SK-N-SH (cell line): ENCODE results near the gene FBLIM1. TPM values are rescaled to one million over a fixed set of nuclear protein-coding genes. Genes with fewer than 3 reads are reported as not detected.

Experiments used
- CTCF ChIA-PET: fragments of 300-600, 350-600 bp; formaldehyde crosslinking; extraction: SDS; loops from one replicate; lab custom pipeline; 2021; lab: Yijun Ruan, JAX
- POLR2A ChIA-PET: fragments of 350-600 bp; sonication (Branson Sonifier 250); formaldehyde crosslinking; extraction: SDS; loops from one replicate; lab custom pipeline; 2020; ENCODE audit warnings: antibody characterized with exemption, inconsistent platforms; lab: Yijun Ruan, JAX
- DNase-seq: peaks from one replicate; pipeline ENCODE4 v3.0.0; 2012
- H2AFZ ChIP-seq: fragments of 200-600 bp; sonication (generic); 2 replicates; pipeline ENCODE4 v1.8.1; 2016; ENCODE audit warnings: antibody characterized with exemption, mild to moderate bottlenecking, low read depth
- H3F3A ChIP-seq: fragments of 200-600 bp; sonication (generic); replicated peaks from 2 replicates; pipeline ENCODE3; 2016; ENCODE audit warnings: antibody characterized with exemption, mild to moderate bottlenecking; ENCODE audit not compliant: insufficient read depth
- H3K27ac ChIP-seq, 2 experiments: fragments of 200-500 bp in 1 of 2; fragments of 200-600 bp in 1 of 2; sonication (Bioruptor generic) in 1 of 2; sonication (generic), shearing (Covaris generic) in 1 of 2; 2 replicates each; pipeline versions ENCODE4 v1.5.1 to v1.6.1; 2014 to 2016; ENCODE audit warnings: low read depth in 2 of 2, inconsistent platforms in 1 of 2, low read length in 1 of 2, mild to moderate bottlenecking in 1 of 2, mixed read lengths in 1 of 2
- H3K27me3 ChIP-seq: fragments of 200-600 bp; sonication (generic), shearing (Covaris generic); 2 replicates; pipeline ENCODE4 v1.6.1; 2016; ENCODE audit warnings: mixed run types; ENCODE audit not compliant: insufficient read depth
- H3K36me3 ChIP-seq, 2 experiments: fragments of 200-500 bp in 1 of 2; fragments of 200-600 bp in 1 of 2; sonication (Bioruptor generic) in 1 of 2; sonication (generic) in 1 of 2; replicated peaks in 1 of 2; 2 replicates each; pipeline versions ENCODE3 to v1.5.1; 2014 to 2016; ENCODE audit warnings: low read length in 1 of 2, mild to moderate bottlenecking in 1 of 2; ENCODE audit not compliant: insufficient read depth in 2 of 2, control insufficient read depth in 1 of 2
- H3K4me1 ChIP-seq, 2 experiments: fragments of 200-500 bp in 1 of 2; fragments of 200-600 bp in 1 of 2; sonication (Bioruptor generic) in 1 of 2; sonication (generic), shearing (Covaris generic) in 1 of 2; 2 replicates each; pipeline versions ENCODE4 v1.5.1 to v1.6.1; 2014 to 2016; ENCODE audit warnings: low read depth in 1 of 2, low read length in 1 of 2, mixed run types in 1 of 2; ENCODE audit not compliant: insufficient read depth in 2 of 2, control insufficient read depth in 1 of 2
- H3K4me2 ChIP-seq: fragments of 200-600 bp; sonication (generic), shearing (Covaris generic); 2 replicates; pipeline ENCODE4 v1.6.1; 2017; ENCODE audit warnings: mixed run types
- H3K4me3 ChIP-seq, 2 experiments: fragments of 200-500 bp in 1 of 2; fragments of 200-600 bp in 1 of 2; sonication (Bioruptor generic) in 1 of 2; sonication (generic), shearing (Covaris generic) in 1 of 2; 2 replicates each; pipeline versions ENCODE4 v1.5.1 to v1.8.1; 2014 to 2016; ENCODE audit warnings: low read depth in 2 of 2, inconsistent platforms in 1 of 2, low read length in 1 of 2, mild to moderate bottlenecking in 1 of 2, mixed read lengths in 1 of 2, moderate library complexity in 1 of 2
- H3K79me2 ChIP-seq: fragments of 200-600 bp; sonication (generic); 2 replicates; pipeline ENCODE4 v1.8.1; 2017; ENCODE audit warnings: mild to moderate bottlenecking; ENCODE audit not compliant: insufficient read depth
- H3K9ac ChIP-seq: fragments of 200-600 bp; sonication (generic); 2 replicates; pipeline ENCODE4 v1.6.1; 2017; ENCODE audit warnings: mixed run types
- H3K9me2 ChIP-seq: fragments of 200-600 bp; sonication (generic); 2 replicates; pipeline ENCODE4 v1.6.1; 2017; ENCODE audit warnings: mixed run types
- H3K9me3 ChIP-seq: fragments of 200-600 bp; sonication (generic); 2 replicates; pipeline ENCODE4 v1.6.1; 2017; ENCODE audit warnings: mixed run types, mild to moderate bottlenecking, moderate library complexity
- H4K20me1 ChIP-seq: fragments of 200-600 bp; sonication (generic); 2 replicates; pipeline ENCODE4 v1.6.1; 2017; ENCODE audit warnings: mild to moderate bottlenecking, mixed run types; ENCODE audit not compliant: insufficient read depth
- ELF1 ChIP-seq: IDR thresholded peaks from 2 replicates; pipeline ENCODE4 v1.4.0; 2012
- EZH2phosphoT487 ChIP-seq: fragments of 200-600 bp; sonication (generic); IDR thresholded peaks from 2 replicates; pipeline ENCODE4 v1.6.1; 2017; ENCODE audit warnings: low read depth, mixed run types, mild to moderate bottlenecking, antibody characterized with exemption, moderate library complexity, borderline replicate concordance
- FOSL2 ChIP-seq: IDR thresholded peaks from 2 replicates; pipeline ENCODE4 v1.4.0; 2012; ENCODE audit warnings: low read depth, mild to moderate bottlenecking, moderate library complexity, borderline replicate concordance
- FOXM1 ChIP-seq: IDR thresholded peaks from 2 replicates; pipeline ENCODE4 v1.4.0; 2012; ENCODE audit warnings: low read depth, mild to moderate bottlenecking
- GATA2 ChIP-seq: sonication (generic); formaldehyde crosslinking; IDR thresholded peaks from 2 replicates; pipeline ENCODE4 v1.5.0; 2020; ENCODE audit warnings: mild to moderate bottlenecking, missing genetic modification reagents
- MEF2A ChIP-seq: IDR thresholded peaks from 2 replicates; pipeline ENCODE4 v1.4.0; 2012; ENCODE audit warnings: low read depth, borderline replicate concordance
- NFIC ChIP-seq: IDR thresholded peaks from 2 replicates; pipeline ENCODE4 v1.4.0; 2012; ENCODE audit warnings: borderline replicate concordance
- POLR2AphosphoS5 ChIP-seq: IDR thresholded peaks from 2 replicates; pipeline ENCODE4 v1.6.1; 2012; ENCODE audit warnings: low read depth, low read length
- RAD21 ChIP-seq: IDR thresholded peaks from 2 replicates; pipeline ENCODE4 v1.6.1; 2012; ENCODE audit warnings: mild to moderate bottlenecking, low read length
- RFX5 ChIP-seq: IDR thresholded peaks from 2 replicates; pipeline ENCODE4 v1.6.1; 2012; ENCODE audit warnings: mild to moderate bottlenecking, improper control_type of control experiment, low read length
- RXRA ChIP-seq: IDR thresholded peaks from 2 replicates; pipeline ENCODE4 v1.4.0; 2012; ENCODE audit warnings: low read depth, mild to moderate bottlenecking, borderline replicate concordance
- SMC3 ChIP-seq: IDR thresholded peaks from 2 replicates; pipeline ENCODE4 v1.6.1; 2012; ENCODE audit warnings: low read depth, low read length, improper control_type of control experiment
- TAF1 ChIP-seq: IDR thresholded peaks from 2 replicates; pipeline ENCODE4 v1.6.1; 2012; ENCODE audit warnings: low read depth, mild to moderate bottlenecking, low read length, moderate library complexity, borderline replicate concordance
- TEAD4 ChIP-seq: IDR thresholded peaks from 2 replicates; pipeline ENCODE4 v1.4.0; 2012; ENCODE audit warnings: mild to moderate bottlenecking, borderline replicate concordance; ENCODE audit not compliant: insufficient read depth
- WGBS: methylation state at CpG from one replicate; pipeline ENCODE4 v1.1.6; 2017; ENCODE audit warnings: low lambda C conversion rate; 5-methylcytosine and 5-hydroxymethylcytosine counted together
- polyA plus RNA-seq, 3 experiments: library from polyadenylated mRNA; depleted of rRNA; stranded (reverse); fragments of >200 nt; gene quantifications; 2 replicates each; pipeline ENCODE4 v1.2.3, GENCODE V29; 2012
- TF ChIP-seq, protein P1 (sequence below): IDR thresholded peaks from 2 replicates; pipeline ENCODE4 v1.6.1; 2012; ENCODE audit warnings: mild to moderate bottlenecking, low read depth, low read length, moderate library complexity
- TF ChIP-seq, protein P2 (sequence below): IDR thresholded peaks from 2 replicates; pipeline ENCODE4; 2012
- TF ChIP-seq, protein P3 (sequence below): fragments of 150-350 bp; IDR thresholded peaks from 2 replicates; pipeline ENCODE4 v1.6.1; 2016; ENCODE audit warnings: mild to moderate bottlenecking, low read depth, low read length
- TF ChIP-seq, protein P4 (sequence below): fragments of 200-600 bp; sonication (generic); IDR thresholded peaks from 2 replicates; pipeline ENCODE4 v1.6.1; 2017; ENCODE audit warnings: antibody characterized with exemption, mild to moderate bottlenecking, moderate library complexity

Gene FBLIM1
- polyA plus RNA-seq, 1 of the 3 experiments (the other 2 are of a cell fraction), result 89.8 TPM

DNA sequence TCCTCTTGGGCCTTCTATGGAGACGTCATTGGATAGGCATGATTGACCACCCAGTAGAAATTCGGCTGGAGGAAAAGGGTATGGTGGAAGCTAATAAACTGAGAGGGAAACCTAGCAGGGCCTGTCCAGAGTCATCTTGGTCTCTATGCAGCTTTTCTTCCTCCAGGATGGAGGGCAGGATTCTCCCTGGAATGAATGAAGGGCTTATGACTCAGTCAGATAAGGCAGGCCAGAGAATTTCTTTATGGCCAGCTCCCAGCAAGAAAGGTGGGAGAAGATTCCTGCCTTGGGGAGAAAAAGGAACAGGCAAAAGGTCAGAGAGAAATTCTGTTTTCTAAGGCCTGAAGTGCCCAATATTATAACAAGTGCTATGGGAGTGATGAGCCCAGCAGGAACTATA, 17.1 kb downstream of the FBLIM1 start:
- Histone ChIP-seq H3K79me2 (no peaks in the 10 kb centered on the region), H3K4me1 (no peaks in the 10 kb centered on the region), H3K36me3 (peaks cover 39 to 52% of the 10 kb centered on the region in 2 experiments), H3K4me2 (no peak overlapping the region), H3K27me3 (no peaks in the 10 kb centered on the region), H3F3A (peaks cover 9% of the 10 kb centered on the region), H3K9me3 (no peaks in the 10 kb centered on the region), H3K27ac (no peak overlapping the region), H4K20me1 (no peaks in the 10 kb centered on the region), H3K9ac (no peak overlapping the region), H3K9me2 (no peaks in the 10 kb centered on the region), H2AFZ (no peak overlapping the region), H3K4me3 (no peak overlapping the region)
- 88% methylated on average over 2 of the region's 2 CpGs for WGBS
- no peak for DNase-seq
- CTCF ChIA-PET, result interaction anchor here (0.7 to 1.8 kb wide), 2 partner anchors 16 to 218 kb away, joined by 3 to 7 read pairs; no protein-coding TSS in a partner anchor
- no peak for TF ChIP-seq TEAD4
- TF ChIP-seq RAD21, result no peak
- TF ChIP-seq, protein P1, sequence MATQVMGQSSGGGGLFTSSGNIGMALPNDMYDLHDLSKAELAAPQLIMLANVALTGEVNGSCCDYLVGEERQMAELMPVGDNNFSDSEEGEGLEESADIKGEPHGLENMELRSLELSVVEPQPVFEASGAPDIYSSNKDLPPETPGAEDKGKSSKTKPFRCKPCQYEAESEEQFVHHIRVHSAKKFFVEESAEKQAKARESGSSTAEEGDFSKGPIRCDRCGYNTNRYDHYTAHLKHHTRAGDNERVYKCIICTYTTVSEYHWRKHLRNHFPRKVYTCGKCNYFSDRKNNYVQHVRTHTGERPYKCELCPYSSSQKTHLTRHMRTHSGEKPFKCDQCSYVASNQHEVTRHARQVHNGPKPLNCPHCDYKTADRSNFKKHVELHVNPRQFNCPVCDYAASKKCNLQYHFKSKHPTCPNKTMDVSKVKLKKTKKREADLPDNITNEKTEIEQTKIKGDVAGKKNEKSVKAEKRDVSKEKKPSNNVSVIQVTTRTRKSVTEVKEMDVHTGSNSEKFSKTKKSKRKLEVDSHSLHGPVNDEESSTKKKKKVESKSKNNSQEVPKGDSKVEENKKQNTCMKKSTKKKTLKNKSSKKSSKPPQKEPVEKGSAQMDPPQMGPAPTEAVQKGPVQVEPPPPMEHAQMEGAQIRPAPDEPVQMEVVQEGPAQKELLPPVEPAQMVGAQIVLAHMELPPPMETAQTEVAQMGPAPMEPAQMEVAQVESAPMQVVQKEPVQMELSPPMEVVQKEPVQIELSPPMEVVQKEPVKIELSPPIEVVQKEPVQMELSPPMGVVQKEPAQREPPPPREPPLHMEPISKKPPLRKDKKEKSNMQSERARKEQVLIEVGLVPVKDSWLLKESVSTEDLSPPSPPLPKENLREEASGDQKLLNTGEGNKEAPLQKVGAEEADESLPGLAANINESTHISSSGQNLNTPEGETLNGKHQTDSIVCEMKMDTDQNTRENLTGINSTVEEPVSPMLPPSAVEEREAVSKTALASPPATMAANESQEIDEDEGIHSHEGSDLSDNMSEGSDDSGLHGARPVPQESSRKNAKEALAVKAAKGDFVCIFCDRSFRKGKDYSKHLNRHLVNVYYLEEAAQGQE, result no peak
- no peak for TF ChIP-seq NFIC
- no peak for TF ChIP-seq ELF1
- no peak for TF ChIP-seq RXRA
- TF ChIP-seq, protein P2, sequence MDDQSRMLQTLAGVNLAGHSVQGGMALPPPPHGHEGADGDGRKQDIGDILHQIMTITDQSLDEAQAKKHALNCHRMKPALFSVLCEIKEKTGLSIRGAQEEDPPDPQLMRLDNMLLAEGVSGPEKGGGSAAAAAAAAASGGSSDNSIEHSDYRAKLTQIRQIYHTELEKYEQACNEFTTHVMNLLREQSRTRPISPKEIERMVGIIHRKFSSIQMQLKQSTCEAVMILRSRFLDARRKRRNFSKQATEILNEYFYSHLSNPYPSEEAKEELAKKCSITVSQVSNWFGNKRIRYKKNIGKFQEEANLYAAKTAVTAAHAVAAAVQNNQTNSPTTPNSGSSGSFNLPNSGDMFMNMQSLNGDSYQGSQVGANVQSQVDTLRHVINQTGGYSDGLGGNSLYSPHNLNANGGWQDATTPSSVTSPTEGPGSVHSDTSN, result no peak
- TF ChIP-seq MEF2A, result no peak
- no peak for TF ChIP-seq FOXM1
- no peak for TF ChIP-seq RFX5
- no peak for TF ChIP-seq FOSL2
- POLR2A ChIA-PET, result no interaction called here

DNA sequence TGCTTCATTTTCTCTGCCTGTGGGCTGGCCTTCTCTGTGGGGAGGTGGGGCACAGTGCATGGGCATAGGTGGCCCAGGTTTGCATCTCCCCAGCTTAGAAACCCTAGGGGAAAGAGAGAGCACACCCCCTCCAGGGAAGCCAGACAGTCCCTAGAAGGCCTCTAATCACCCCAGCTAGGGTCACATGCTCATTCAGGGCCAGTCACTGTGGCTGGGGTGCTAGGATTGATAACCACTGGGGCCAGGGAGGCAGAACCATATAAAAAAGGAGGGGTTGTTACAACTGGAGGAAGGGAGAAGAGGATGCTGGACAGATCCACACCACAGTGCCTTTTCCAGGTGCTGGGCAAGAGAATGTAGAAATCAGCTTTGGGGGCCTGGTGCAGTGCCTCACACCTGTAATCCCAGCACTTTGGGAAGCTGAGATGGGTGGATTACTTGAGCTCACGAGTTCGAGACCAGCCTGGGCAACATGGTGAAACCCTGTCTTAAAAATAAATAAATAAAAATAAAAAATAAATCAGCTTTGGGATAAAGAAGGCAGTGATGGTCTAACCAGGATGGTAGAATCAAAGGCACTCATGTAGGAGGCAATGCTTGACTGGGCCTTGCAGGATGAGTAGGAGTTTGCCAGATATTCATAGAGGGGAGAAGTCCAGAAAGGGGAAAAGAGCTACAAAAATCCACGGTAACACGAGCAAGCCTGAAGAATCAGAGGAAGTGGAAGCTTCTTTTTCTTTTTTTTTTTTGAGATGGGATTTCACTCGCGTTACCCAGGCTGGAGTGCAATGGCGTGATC, 19.5 kb downstream of the FBLIM1 start:
- H3K36me3 ChIP-seq, result peaks cover 30 to 39% of the 10 kb centered on the region in 2 experiments
- no peaks in the 10 kb centered on the region for H3K9me2 ChIP-seq
- no peaks in the 10 kb centered on the region for H3K4me1 ChIP-seq
- POLR2A ChIA-PET, result no interaction called here
- no peak overlapping the region for H3K27ac ChIP-seq
- no peaks in the 10 kb centered on the region for H3K9me3 ChIP-seq
- peaks cover 9% of the 10 kb centered on the region for H3F3A ChIP-seq
- H3K27me3 ChIP-seq, result no peaks in the 10 kb centered on the region
- no peak for DNase-seq
- no peak overlapping the region for H3K9ac ChIP-seq
- 97% methylated on average over 7 of the region's 7 CpGs for WGBS
- no peak overlapping the region for H2AFZ ChIP-seq
- CTCF ChIA-PET, result interaction anchor here (1.3 to 1.7 kb wide), 3 partner anchors 11 to 37 kb away, joined by 3 to 12 read pairs (median 5); no protein-coding TSS in a partner anchor
- no peaks in the 10 kb centered on the region for H3K79me2 ChIP-seq
- H3K4me3 ChIP-seq, result no peak overlapping the region
- H3K4me2 ChIP-seq, result no peak overlapping the region
- H4K20me1 ChIP-seq, result no peaks in the 10 kb centered on the region
- TF ChIP-seq, protein P2, result no peak
- no peak for TF ChIP-seq GATA2
- TF ChIP-seq FOSL2, result no peak
- TF ChIP-seq, protein P3, sequence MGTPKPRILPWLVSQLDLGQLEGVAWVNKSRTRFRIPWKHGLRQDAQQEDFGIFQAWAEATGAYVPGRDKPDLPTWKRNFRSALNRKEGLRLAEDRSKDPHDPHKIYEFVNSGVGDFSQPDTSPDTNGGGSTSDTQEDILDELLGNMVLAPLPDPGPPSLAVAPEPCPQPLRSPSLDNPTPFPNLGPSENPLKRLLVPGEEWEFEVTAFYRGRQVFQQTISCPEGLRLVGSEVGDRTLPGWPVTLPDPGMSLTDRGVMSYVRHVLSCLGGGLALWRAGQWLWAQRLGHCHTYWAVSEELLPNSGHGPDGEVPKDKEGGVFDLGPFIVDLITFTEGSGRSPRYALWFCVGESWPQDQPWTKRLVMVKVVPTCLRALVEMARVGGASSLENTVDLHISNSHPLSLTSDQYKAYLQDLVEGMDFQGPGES, result no peak
- no peak for TF ChIP-seq TAF1
- TF ChIP-seq EZH2phosphoT487, result no peak
- TF ChIP-seq, protein P4, sequence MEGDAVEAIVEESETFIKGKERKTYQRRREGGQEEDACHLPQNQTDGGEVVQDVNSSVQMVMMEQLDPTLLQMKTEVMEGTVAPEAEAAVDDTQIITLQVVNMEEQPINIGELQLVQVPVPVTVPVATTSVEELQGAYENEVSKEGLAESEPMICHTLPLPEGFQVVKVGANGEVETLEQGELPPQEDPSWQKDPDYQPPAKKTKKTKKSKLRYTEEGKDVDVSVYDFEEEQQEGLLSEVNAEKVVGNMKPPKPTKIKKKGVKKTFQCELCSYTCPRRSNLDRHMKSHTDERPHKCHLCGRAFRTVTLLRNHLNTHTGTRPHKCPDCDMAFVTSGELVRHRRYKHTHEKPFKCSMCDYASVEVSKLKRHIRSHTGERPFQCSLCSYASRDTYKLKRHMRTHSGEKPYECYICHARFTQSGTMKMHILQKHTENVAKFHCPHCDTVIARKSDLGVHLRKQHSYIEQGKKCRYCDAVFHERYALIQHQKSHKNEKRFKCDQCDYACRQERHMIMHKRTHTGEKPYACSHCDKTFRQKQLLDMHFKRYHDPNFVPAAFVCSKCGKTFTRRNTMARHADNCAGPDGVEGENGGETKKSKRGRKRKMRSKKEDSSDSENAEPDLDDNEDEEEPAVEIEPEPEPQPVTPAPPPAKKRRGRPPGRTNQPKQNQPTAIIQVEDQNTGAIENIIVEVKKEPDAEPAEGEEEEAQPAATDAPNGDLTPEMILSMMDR, result no peak
- TF ChIP-seq SMC3, result no peak
- no peak for TF ChIP-seq POLR2AphosphoS5
